Kidney tubule cell (primary cell): Measurements from ENCODE around the gene SOX6.

ENCODE experiments used
- DNase-seq: peaks from one replicate; pipeline ENCODE4 v3.0.0-alpha.2; 2018; ENCODE audit warnings: low spot score

The SOX6 gene

DNA sequence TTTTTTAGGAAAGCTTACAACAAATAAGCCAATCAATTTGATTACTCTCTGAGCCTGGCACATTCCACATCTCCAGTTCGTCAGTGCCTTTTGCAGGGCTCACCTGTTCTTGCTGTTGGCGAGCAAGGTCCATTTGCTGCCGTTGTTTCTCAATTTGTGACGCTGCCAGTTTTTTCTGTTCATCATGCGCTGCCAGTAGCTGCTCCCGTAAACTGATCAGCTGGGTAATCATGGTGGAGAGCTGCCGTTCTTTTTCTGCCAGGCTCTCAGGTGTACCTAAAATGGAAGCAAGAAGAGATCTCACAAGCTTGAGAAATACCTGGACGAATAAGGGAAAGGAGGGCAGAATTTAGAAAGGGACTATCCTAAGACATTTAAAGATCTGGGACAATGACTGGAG is 169.7 kb downstream of the SOX6 start:
- DNase-seq, result no peak

GRCh38 chr11:16185042-16185441 is 171.3 kb downstream of the SOX6 start:
- DNase-seq, result no peak

DNA sequence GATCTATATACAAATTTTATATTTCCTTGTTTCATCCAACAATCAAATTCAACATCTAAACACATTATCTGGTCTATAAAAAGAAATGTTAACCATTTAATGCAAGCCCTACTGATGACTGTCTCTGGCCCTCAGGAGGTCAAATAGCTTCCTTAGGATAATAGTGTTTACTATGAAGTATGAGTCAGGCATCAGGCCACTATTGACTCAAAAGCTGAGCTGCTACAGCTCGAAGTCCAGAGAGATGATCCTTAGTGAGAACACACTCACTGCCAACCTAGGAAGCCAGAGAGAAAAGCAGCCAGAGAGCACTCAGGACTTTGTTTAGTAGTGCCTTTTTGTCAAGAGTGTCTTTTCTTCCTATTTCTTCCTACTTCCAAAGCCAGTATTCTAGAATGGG is 171.8 kb downstream of the SOX6 start:
- DNase-seq, result peak; percentile 81

GRCh38 chr11:16182553-16182952 is 173.8 kb downstream of the SOX6 start:
- DNase-seq, result no peak

- no peak for DNase-seq
Measured at GRCh38 chr11:16180868-16181267, 175.5 kb downstream of the SOX6 start.

- no peak for DNase-seq
Measured at GRCh38 chr11:16179676-16180075, 176.7 kb downstream of the SOX6 start.

DNA sequence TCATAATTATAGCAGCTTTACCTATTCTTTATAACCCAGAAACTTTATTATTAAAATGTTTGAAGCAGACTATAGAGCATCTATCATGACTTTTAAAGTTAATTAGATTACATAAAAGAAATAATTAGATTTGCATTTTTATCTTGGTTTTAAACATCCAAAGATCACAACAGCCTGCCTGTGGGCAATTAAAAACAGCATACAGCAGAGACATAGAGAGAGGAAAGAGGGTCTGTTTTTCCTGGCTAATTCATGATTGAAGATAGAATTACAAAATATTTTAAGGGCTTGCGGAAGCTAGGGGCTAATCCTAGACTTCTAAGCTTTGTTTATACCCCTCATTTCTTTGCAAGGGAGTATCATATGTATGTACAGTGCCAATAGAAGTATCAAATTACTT is 178.1 kb downstream of the SOX6 start:
- no peak for DNase-seq

GRCh38 chr11:16177688-16178087 is 178.7 kb downstream of the SOX6 start:
- DNase-seq, result no peak

- peak; percentile 27 for DNase-seq
Measured at GRCh38 chr11:16173798-16174197, 182.5 kb downstream of the SOX6 start.

GRCh38 chr11:16171882-16172281 is 184.5 kb downstream of the SOX6 start:
- DNase-seq, result no peak

GRCh38 chr11:16169956-16170847 is 186.1 kb downstream of the SOX6 start:
- DNase-seq, result no peak

GRCh38 chr11:16169541-16169940 is 186.8 kb downstream of the SOX6 start:
- peak; percentile 5 for DNase-seq

GRCh38 chr11:16167706-16168487 is 188.4 kb downstream of the SOX6 start:
- DNase-seq, result no peak

DNA sequence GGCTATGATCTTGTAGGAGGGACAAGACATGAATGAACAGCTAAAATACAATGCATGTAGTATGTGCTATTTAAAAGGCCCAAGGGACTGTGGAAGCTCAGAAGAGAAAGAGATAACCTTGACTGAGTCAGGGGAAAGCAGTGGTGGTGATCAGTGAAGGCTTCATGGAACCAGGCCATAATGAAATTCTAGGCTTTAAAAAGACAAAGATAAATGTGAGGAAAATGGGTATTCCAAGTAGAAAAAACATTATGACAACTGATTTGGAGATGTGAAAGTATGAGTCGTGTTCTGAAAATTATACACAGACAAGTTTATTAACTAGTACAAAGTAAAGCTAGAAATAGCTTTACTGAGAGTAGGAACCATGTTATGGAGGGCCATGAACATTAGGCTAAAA is 189.8 kb downstream of the SOX6 start:
- DNase-seq, result no peak

DNA sequence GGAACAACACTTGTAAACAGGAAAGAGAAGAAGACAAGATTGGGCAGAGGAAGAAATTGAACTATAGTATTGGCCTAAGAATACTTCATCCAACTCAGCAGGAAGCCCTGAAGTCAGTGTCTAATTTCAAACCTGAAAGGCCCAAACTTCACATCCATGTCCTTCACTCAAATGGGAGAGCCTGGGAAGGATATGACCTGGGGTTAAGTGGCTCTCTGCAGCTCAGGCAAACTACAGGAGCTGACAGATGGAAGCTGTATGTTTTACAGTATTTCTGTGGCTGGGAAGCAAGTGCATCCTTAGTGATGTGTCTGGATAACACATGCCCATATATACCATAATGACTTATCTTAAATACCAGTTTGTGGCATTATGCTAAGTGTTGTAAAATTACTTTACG is 196.2 kb downstream of the SOX6 start:
- DNase-seq, result no peak

DNA sequence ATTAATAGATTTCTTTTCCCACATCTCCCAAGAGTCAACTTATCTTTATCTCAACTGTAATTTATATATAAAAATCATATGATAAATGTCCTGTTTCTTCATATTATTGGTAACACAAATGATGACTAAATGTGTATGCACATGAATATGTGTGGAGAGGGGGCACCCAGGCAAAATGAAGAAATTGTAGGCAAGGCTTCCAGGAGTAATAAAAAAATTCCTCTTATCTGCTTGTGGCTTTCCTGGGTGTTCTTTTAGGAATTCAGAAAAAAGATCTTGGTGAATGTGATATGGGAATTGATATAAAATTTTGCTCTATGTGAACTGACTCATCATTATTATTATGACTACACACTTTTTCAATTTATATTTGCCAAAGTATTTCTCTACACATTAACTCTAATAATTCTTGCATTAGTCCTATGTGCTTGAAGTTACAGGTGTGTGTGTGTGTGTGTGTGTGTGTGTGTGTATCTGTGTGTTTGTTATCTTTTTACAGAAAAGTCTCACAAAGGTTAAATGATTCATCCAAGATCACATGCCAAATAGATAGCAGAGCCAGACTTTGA is 197.8 kb downstream of the SOX6 start:
- no peak for DNase-seq

GRCh38 chr11:16157327-16157726 is 199.0 kb downstream of the SOX6 start:
- peak; percentile 52 for DNase-seq

DNA sequence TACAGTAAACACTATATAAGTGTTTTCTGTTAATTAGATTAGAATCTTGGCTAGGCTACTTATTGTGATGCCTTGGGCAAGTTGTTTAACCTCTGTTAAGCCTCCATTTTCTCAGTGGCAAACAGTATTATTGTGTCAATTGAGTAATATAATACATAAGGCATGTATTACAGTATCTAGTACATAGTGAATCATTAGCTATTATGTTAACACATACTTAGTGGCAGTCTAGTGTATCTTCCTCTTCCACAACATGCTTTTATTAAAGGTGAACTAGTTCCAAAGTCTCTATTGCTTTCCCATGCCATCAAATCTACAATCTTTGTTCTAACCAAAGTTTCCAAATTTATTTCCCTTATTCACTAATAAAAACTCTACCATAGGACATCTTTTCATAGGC is 200.9 kb downstream of the SOX6 start:
- peak; percentile 40 for DNase-seq

- DNase-seq, result peak; percentile 90
Measured at GRCh38 chr11:16154715-16155396, 201.5 kb downstream of the SOX6 start.

DNA sequence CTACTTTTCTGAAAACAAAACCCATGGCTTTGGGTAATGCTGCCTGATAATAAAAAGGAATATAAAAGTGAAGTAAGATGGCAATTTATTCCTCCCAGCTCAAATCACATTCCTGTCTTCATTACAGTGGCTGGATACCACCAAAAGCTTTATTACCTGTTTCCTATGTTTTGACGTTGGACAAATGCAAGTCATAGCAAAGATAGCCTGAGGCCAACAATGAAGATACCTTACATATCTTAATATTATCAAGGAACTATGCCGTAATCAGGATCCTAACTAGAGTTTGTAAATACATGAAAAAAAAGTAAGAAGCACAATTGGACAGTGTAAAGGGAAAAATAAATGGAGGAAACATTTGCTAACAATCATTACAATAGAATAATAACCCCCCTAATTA is 202.4 kb downstream of the SOX6 start:
- no peak for DNase-seq

GRCh38 chr11:16151138-16151537 is 205.2 kb downstream of the SOX6 start:
- no peak for DNase-seq

DNA sequence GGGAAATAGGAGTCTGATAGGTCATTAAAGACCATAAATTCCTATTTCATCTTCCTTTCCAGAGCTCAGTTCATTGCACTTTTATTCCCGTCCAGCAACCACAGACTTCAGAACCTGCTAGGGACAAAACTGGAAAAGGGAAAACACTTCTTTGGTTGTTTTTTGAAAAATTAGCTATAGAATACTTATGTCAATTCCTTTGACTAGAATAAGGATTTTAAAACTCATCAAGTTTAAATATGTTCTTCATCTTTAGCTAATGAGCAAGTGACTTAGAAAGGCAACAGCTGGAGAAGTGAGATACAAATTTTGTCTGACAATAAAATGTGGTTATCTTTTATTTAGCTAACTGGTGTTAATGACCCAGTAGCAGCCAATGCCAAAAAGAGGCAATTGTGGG is 206.9 kb downstream of the SOX6 start:
- DNase-seq, result no peak
